C4-2B (cell line): ENCODE measurements around the gene CDC42SE1.

Experiments
- ZFX ChIP-seq: fragments of 450-650 bp; IDR thresholded peaks from 2 replicates; pipeline ENCODE4 v1.6.1; 2017
- TF ChIP-seq, protein P1 (sequence below): fragments of 450-650 bp; conservative IDR thresholded peaks from 2 replicates; pipeline ENCODE4 v1.5.1; 2017; ENCODE audit warnings: mild to moderate bottlenecking

DNA sequence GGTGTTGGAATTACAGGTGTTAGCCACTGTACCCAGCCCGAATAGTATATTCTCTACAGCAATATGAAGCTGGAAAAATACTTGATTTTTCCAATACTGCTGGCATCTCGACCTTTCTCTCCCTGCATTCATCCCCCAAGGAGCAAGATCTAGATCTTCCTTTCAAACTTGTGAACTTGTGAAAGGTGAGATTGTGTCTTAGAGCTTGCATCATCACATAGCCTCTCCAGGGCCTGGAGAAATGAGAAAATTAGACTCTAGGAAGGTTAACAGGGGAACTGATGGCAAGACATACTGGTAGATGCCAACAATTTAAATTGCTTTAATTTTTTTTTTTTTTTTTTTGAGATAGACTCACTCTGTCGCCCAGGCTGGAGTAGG is 49.1 kb downstream of the CDC42SE1 start:
- TF ChIP-seq, protein P1, sequence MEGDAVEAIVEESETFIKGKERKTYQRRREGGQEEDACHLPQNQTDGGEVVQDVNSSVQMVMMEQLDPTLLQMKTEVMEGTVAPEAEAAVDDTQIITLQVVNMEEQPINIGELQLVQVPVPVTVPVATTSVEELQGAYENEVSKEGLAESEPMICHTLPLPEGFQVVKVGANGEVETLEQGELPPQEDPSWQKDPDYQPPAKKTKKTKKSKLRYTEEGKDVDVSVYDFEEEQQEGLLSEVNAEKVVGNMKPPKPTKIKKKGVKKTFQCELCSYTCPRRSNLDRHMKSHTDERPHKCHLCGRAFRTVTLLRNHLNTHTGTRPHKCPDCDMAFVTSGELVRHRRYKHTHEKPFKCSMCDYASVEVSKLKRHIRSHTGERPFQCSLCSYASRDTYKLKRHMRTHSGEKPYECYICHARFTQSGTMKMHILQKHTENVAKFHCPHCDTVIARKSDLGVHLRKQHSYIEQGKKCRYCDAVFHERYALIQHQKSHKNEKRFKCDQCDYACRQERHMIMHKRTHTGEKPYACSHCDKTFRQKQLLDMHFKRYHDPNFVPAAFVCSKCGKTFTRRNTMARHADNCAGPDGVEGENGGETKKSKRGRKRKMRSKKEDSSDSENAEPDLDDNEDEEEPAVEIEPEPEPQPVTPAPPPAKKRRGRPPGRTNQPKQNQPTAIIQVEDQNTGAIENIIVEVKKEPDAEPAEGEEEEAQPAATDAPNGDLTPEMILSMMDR, result no peak
- TF ChIP-seq ZFX, result no peak
